HepG2 (cell line): ENCODE data around the gene ILRUN. TPM values are rescaled to one million over a fixed set of nuclear protein-coding genes. Genes with fewer than 3 reads are reported as not detected.

Source experiments
- ADNP ChIP-seq: sonication (generic); formaldehyde crosslinking; IDR thresholded peaks from 2 replicates; pipeline ENCODE4 v1.4.0; 2020; ENCODE audit warnings: missing genetic modification reagents
- CHD2 ChIP-seq: IDR thresholded peaks from 2 replicates; pipeline ENCODE4 v1.6.1; 2011; ENCODE audit warnings: low read depth, low read length, improper control_type of control experiment
- GATAD2A ChIP-seq: IDR thresholded peaks from 2 replicates; pipeline ENCODE4 v1.6.1; 2016
- HNRNPH1 ChIP-seq: fragments of 200-400 bp; formaldehyde crosslinking; optimal IDR thresholded peaks from 2 replicates; pipeline ENCODE3; 2017; ENCODE audit warnings: mild to moderate bottlenecking, low read depth, low read length
- KLF15 ChIP-seq: sonication (generic); formaldehyde crosslinking; IDR thresholded peaks from 2 replicates; pipeline ENCODE4 v1.8.1; 2023; ENCODE audit warnings: borderline replicate concordance, mild to moderate bottlenecking, inconsistent platforms, missing genetic modification reagents, mixed read lengths
- NPAS2 ChIP-seq: sonication (generic); formaldehyde crosslinking; IDR thresholded peaks from 2 replicates; pipeline ENCODE4 v1.8.0; 2022; ENCODE audit warnings: mild to moderate bottlenecking, missing genetic modification reagents, borderline replicate concordance
- RAD21 ChIP-seq: fragments of 450-650 bp; formaldehyde crosslinking; IDR thresholded peaks from 2 replicates; pipeline ENCODE4 v1.5.0; 2020; ENCODE audit warnings: mild to moderate bottlenecking
- RXRB ChIP-seq: IDR thresholded peaks from 2 replicates; pipeline ENCODE4 v1.6.1; 2016; ENCODE audit warnings: borderline replicate concordance, missing genetic modification reagents, missing compliant biosample characterization
- SMC3 ChIP-seq: IDR thresholded peaks from 2 replicates; pipeline ENCODE4 v1.6.1; 2011; ENCODE audit warnings: low read length, improper control_type of control experiment
- SNRNP70 ChIP-seq: fragments of 200-400 bp; formaldehyde crosslinking; IDR thresholded peaks from 2 replicates; pipeline ENCODE4 v1.6.1; 2017; ENCODE audit warnings: mild to moderate bottlenecking, low read depth, low read length, moderate library complexity
- TBL1XR1 ChIP-seq: fragments of 150-350 bp; IDR thresholded peaks from 2 replicates; pipeline ENCODE4 v1.6.1; 2014; ENCODE audit warnings: borderline replicate concordance, low read length; ENCODE audit not compliant: partially characterized antibody
- TGIF2 ChIP-seq: IDR thresholded peaks from 2 replicates; pipeline ENCODE4 v1.6.1; 2016; ENCODE audit warnings: control low read depth, missing compliant biosample characterization
- TRIM24 ChIP-seq: sonication (generic); formaldehyde crosslinking; IDR thresholded peaks from 2 replicates; pipeline ENCODE4 v1.8.0; 2022; ENCODE audit warnings: mild to moderate bottlenecking, missing genetic modification reagents
- USF2 ChIP-seq, 2 experiments: sonication (generic) in 1 of 2; formaldehyde crosslinking in 1 of 2; IDR thresholded peaks; 2 replicates each; pipeline versions ENCODE4 v1.5.1 to v1.6.1; 2011 to 2020; ENCODE audit warnings: borderline replicate concordance in 1 of 2, low read depth in 1 of 2, low read length in 1 of 2, mild to moderate bottlenecking in 1 of 2, missing genetic modification reagents in 1 of 2, moderate library complexity in 1 of 2
- ZFP90 ChIP-seq: sonication (generic); formaldehyde crosslinking; IDR thresholded peaks from 2 replicates; pipeline ENCODE4 v1.8.0; 2022; ENCODE audit warnings: missing genetic modification reagents, mild to moderate bottlenecking, inconsistent platforms, borderline replicate concordance
- ZNF33A ChIP-seq: sonication (generic); formaldehyde crosslinking; IDR thresholded peaks from 2 replicates; pipeline ENCODE4 v1.5.1; 2020; ENCODE audit warnings: missing genetic modification reagents, mild to moderate bottlenecking, moderate library complexity, borderline replicate concordance
- ZNF543 ChIP-seq: sonication (generic); formaldehyde crosslinking; IDR thresholded peaks from 2 replicates; pipeline ENCODE4 v1.4.0; 2020; ENCODE audit warnings: mild to moderate bottlenecking, missing genetic modification reagents
- ZNF563 ChIP-seq: sonication (generic); formaldehyde crosslinking; IDR thresholded peaks from 2 replicates; pipeline ENCODE4 v1.8.0; 2022; ENCODE audit warnings: mild to moderate bottlenecking, moderate library complexity, missing genetic modification reagents
- ZNF766 ChIP-seq: sonication (generic); formaldehyde crosslinking; IDR thresholded peaks from 2 replicates; pipeline ENCODE4 v1.5.0; 2020; ENCODE audit warnings: missing genetic modification reagents, borderline replicate concordance
- polyA plus RNA-seq, 8 experiments: library from polyadenylated mRNA; depleted of rRNA in 3 of 8; stranded (reverse) in 7 of 8; unstranded in 1 of 8; fragments of >200 nt; fragmentation: Illumina TruSeq in 4 of 8; extraction: Trizol in 4 of 8; gene quantifications; 2 replicates each; pipeline versions ENCODE4 v1.2.1 to v1.2.3, GENCODE V29; 2011 to 2016; ENCODE audit warnings: low read depth in 4 of 8, missing spikeins in 1 of 8, mixed read lengths in 1 of 8; ENCODE audit not compliant: insufficient read depth in 1 of 8
- total RNA-seq, 5 experiments: library from RNA; depleted of rRNA; stranded (reverse); fragments of >200 nt; fragmentation: Illumina TruSeq; extraction: Trizol; gene quantifications; 2 replicates each; pipeline ENCODE4 v1.2.3, GENCODE V29; 2016; ENCODE audit warnings: low read depth in 1 of 5
- TF ChIP-seq, protein P1 (sequence below): sonication (generic); formaldehyde crosslinking; IDR thresholded peaks from 2 replicates; pipeline ENCODE4 v1.4.0; 2020; ENCODE audit warnings: missing genetic modification reagents
- TF ChIP-seq, protein P2 (sequence below): sonication (generic); formaldehyde crosslinking; IDR thresholded peaks from 2 replicates; pipeline ENCODE4 v1.5.1; 2020; ENCODE audit warnings: mild to moderate bottlenecking, missing genetic modification reagents, moderate library complexity

The ILRUN gene
- total and polyA plus RNA-seq, 2 of the 13 experiments (the other 11 are each of a cell fraction or from before 2014, with no cell fraction given) = 45.5 to 66.6 TPM

DNA sequence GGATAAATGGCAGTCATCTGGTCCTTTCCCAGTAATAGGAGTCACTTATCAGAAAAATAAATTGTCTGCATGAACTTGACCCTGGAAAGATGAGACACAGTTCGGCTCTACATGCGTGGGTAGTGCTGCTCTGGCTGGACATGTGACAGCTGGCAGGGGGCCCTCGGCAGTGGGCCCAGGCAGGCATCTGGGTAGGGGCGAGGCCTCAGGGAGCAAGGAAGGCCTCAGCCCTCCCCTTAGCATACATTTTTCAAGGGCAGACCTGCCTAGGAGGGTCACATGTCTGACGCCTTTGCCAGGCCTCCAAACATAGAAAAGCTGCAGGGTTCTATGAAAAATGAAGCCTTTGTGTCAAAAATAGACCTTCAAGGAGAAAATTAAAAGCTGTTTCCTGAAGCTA lies 12.8 kb upstream of the ILRUN start (continued):
- TF ChIP-seq TBL1XR1 = no peak
- no peak for TF ChIP-seq SNRNP70
- 0 out of 2 replicates have a peak, but pooled peaks have one; percentile 18 for TF ChIP-seq GATAD2A (CRISPR knock-in tag)
- TF ChIP-seq USF2 (IDR thresholded peaks at IDR 0.05; ENCODE audit: low read depth, low read length) = no peak
- peak; percentile 38; the same call in 1 of the 2 replicates for TF ChIP-seq USF2 (CRISPR knock-in tag; IDR thresholded peaks at IDR 0.05; ENCODE audit: borderline replicate concordance)
- no peak for TF ChIP-seq HNRNPH1
- TF ChIP-seq NPAS2 (CRISPR knock-in tag) = no peak
- no peak for TF ChIP-seq SMC3
- TF ChIP-seq RAD21 (CRISPR knock-in tag) = no peak
- TF ChIP-seq, protein P1, sequence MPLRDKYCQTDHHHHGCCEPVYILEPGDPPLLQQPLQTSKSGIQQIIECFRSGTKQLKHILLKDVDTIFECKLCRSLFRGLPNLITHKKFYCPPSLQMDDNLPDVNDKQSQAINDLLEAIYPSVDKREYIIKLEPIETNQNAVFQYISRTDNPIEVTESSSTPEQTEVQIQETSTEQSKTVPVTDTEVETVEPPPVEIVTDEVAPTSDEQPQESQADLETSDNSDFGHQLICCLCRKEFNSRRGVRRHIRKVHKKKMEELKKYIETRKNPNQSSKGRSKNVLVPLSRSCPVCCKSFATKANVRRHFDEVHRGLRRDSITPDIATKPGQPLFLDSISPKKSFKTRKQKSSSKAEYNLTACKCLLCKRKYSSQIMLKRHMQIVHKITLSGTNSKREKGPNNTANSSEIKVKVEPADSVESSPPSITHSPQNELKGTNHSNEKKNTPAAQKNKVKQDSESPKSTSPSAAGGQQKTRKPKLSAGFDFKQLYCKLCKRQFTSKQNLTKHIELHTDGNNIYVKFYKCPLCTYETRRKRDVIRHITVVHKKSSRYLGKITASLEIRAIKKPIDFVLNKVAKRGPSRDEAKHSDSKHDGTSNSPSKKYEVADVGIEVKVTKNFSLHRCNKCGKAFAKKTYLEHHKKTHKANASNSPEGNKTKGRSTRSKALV (CRISPR knock-in tag) = no peak
- TF ChIP-seq, protein P2, sequence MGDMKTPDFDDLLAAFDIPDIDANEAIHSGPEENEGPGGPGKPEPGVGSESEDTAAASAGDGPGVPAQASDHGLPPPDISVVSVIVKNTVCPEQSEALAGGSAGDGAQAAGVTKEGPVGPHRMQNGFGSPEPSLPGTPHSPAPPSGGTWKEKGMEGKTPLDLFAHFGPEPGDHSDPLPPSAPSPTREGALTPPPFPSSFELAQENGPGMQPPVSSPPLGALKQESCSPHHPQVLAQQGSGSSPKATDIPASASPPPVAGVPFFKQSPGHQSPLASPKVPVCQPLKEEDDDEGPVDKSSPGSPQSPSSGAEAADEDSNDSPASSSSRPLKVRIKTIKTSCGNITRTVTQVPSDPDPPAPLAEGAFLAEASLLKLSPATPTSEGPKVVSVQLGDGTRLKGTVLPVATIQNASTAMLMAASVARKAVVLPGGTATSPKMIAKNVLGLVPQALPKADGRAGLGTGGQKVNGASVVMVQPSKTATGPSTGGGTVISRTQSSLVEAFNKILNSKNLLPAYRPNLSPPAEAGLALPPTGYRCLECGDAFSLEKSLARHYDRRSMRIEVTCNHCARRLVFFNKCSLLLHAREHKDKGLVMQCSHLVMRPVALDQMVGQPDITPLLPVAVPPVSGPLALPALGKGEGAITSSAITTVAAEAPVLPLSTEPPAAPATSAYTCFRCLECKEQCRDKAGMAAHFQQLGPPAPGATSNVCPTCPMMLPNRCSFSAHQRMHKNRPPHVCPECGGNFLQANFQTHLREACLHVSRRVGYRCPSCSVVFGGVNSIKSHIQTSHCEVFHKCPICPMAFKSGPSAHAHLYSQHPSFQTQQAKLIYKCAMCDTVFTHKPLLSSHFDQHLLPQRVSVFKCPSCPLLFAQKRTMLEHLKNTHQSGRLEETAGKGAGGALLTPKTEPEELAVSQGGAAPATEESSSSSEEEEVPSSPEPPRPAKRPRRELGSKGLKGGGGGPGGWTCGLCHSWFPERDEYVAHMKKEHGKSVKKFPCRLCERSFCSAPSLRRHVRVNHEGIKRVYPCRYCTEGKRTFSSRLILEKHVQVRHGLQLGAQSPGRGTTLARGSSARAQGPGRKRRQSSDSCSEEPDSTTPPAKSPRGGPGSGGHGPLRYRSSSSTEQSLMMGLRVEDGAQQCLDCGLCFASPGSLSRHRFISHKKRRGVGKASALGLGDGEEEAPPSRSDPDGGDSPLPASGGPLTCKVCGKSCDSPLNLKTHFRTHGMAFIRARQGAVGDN (CRISPR knock-in tag) = peak; percentile 81
- TF ChIP-seq CHD2 = no peak
- TF ChIP-seq ADNP (CRISPR knock-in tag) = no peak
- TF ChIP-seq ZFP90 (CRISPR knock-in tag) = no peak
- TF ChIP-seq TGIF2 (CRISPR knock-in tag) = no peak
- no peak for TF ChIP-seq ZNF766 (CRISPR knock-in tag)
- no peak for TF ChIP-seq TRIM24
- TF ChIP-seq ZNF33A (CRISPR knock-in tag) = no peak
- TF ChIP-seq RXRB (CRISPR knock-in tag) = no peak
- TF ChIP-seq ZNF563 = no peak
- no peak for TF ChIP-seq KLF15 (CRISPR knock-in tag)
- TF ChIP-seq ZNF543 = no peak
